Memory B cell (primary cell): ENCODE measurements around the gene MLXIPL.
"Not testable (repeated sequence)": the region's sequence is repeated elsewhere in the genome, so short reads cannot be mapped to it uniquely, and the experiment has no call there.

Source experiments
- ATAC-seq: fragments of 150-1000 bp; cut with Tn5 transposase; 2 replicates; pipeline ENCODE4 v1.10.0; 2021; ENCODE audit warnings: low read depth, mild to moderate bottlenecking, moderate library complexity
- DNase-seq, 2 donors: peaks; one replicate each; pipeline ENCODE4 v3.0.0; 2022; ENCODE audit warnings: low spot score in 2 of 2
- H3K27ac Mint-ChIP-seq: one replicate; pipeline ENCODE4 v1.8.0; 2022; ENCODE audit warnings: mild to moderate bottlenecking, moderate library complexity, mixed read lengths
- H3K27me3 Mint-ChIP-seq: one replicate; pipeline ENCODE4 v1.8.0; 2022; ENCODE audit warnings: mixed read lengths
- H3K36me3 Mint-ChIP-seq: one replicate; pipeline ENCODE4 v1.8.0; 2022; ENCODE audit warnings: mild to moderate bottlenecking, mixed read lengths
- H3K4me1 Mint-ChIP-seq: one replicate; pipeline ENCODE4 v1.8.0; 2022; ENCODE audit warnings: mixed read lengths
- H3K4me3 Mint-ChIP-seq: one replicate; pipeline ENCODE4 v1.8.0; 2022; ENCODE audit warnings: mild to moderate bottlenecking, moderate library complexity, mixed read lengths
- H3K9me3 Mint-ChIP-seq: one replicate; pipeline ENCODE4 v1.8.0; 2022; ENCODE audit warnings: mixed read lengths

The MLXIPL gene

DNA sequence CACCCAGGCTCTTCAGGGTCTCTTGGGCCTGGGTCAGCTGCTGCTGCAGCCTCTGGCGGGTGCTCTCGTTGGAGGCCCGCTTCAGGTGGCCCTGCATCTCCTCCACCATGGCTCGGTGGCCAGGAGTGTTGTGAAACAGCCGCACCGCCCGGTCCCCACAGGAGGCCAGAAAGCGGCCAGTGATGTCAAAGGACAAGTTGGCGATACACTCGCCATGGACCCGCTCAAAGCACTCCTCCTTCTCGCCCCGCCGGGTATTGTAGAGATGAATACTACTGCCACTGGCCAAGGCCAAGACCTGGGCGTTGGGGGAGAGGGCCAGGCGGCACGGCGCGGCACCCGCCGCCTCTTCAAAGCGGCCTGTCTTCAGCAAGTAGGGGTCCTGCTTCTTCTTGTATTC, 53.8 kb downstream of the MLXIPL start:
- no peak for ATAC-seq
- H3K9me3 Mint-ChIP-seq: no peaks in the 10 kb centered on the region
- no peak overlapping the region for H3K4me3 Mint-ChIP-seq
- H3K27me3 Mint-ChIP-seq: no peaks in the 10 kb centered on the region
- H3K4me1 Mint-ChIP-seq: peaks cover 9% of the 10 kb centered on the region
- DNase-seq: no peak
- H3K36me3 Mint-ChIP-seq: peaks cover 21% of the 10 kb centered on the region
- H3K27ac Mint-ChIP-seq: no peak overlapping the region

DNA sequence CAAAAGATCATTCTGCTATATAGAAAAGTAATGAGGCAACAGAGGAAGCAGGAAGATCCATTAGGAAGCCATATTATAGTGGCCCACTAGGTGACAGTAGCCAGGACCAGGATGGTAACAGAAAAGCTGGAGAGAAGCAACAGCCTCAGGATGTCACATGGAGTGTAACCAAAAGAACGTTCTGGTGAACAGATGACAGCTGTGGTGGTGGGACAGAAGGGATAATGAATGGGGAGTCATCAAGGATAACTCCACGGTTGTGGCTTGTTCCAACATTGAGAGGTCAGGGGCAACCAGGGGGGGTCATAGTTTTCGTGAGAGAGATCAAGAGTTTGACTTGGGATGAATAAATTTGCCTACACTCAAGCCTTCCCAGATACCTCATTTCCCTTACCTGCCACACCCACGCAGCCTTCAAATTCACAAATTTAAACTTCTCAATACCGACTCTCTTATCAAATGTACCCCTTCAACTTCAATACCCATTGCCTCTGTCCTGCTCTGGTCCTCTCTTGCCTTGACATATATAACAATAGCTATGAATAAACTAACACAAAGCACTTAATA, 55.2 kb downstream of the MLXIPL start:
- H3K9me3 Mint-ChIP-seq: no peaks in the 10 kb centered on the region
- no peak overlapping the region for H3K4me3 Mint-ChIP-seq
- H3K27me3 Mint-ChIP-seq: no peaks in the 10 kb centered on the region
- DNase-seq: no peak
- peaks cover 7% of the 10 kb centered on the region for H3K4me1 Mint-ChIP-seq
- peaks cover 19% of the 10 kb centered on the region for H3K36me3 Mint-ChIP-seq
- no peak overlapping the region for H3K27ac Mint-ChIP-seq
- ATAC-seq: no peak

DNA sequence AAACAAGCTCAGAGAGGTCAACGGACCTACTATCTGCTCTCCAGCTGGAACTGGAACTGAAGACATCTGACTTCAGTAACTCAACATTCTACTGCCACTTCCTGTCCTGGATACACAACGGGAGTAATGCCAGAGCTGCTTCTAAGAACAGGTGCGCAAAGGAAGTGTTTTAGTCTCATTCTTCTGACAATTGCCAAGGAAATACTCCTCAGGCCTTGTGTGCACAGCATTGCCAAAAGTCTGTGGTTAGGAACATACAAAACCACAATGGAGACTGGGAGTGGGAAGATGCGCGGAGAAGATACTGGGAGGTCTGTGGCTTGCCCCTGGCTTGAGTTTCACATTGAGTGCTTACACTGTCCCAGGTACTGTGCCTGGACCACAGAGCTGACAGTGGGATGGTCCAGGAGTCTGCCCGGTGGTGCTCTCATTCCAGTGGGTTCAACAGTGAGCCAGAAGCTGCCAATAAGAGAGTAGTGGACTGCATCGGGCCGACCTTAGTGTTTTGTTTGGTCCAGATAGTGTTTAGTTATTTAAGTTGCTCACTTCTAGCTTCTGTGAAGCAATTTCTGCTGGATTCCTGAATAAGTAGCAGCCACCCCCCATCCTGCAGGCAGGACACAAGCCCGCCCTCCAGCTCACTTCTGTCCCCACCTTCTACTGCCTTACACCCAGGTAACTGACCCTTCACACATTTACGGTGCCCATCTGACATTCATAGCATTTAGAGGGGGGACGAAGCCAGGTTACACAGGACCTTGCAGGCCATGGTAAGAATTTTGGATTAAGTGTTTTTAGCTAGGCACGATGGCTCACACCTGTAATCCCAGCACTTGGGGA, 56.3 kb downstream of the MLXIPL start:
- no peak overlapping the region for H3K4me3 Mint-ChIP-seq
- no peaks in the 10 kb centered on the region for H3K27me3 Mint-ChIP-seq
- no peak for ATAC-seq
- no peaks in the 10 kb centered on the region for H3K9me3 Mint-ChIP-seq
- H3K36me3 Mint-ChIP-seq: peaks cover 18% of the 10 kb centered on the region
- no peak overlapping the region for H3K27ac Mint-ChIP-seq
- no peak for DNase-seq
- peaks cover 7% of the 10 kb centered on the region for H3K4me1 Mint-ChIP-seq

DNA sequence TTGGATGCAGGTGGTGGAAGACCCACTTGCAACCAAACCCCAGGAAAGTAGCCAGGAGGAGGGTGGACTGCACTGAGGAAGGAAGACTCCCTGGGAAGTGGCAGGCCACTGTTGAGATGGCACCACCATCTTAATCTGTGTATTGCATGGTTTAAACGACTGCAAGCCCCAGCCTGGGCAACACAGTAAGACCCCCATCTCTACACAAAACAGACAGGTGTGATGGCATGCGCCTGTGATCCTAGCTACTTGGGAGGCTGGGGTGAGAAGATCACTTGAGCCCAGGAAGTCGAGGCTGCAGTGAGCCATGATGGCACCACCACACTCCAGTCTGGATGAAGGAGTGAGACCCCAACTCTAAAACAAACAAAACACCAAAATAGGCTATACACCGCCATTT, 57.2 kb downstream of the MLXIPL start:
- H3K27me3 Mint-ChIP-seq: no peaks in the 10 kb centered on the region
- peaks cover 12% of the 10 kb centered on the region for H3K36me3 Mint-ChIP-seq
- ATAC-seq: no peak
- H3K9me3 Mint-ChIP-seq: no peaks in the 10 kb centered on the region
- no peak overlapping the region for H3K4me3 Mint-ChIP-seq
- DNase-seq: no peak
- H3K4me1 Mint-ChIP-seq: peaks cover 7% of the 10 kb centered on the region
- H3K27ac Mint-ChIP-seq: no peak overlapping the region

DNA sequence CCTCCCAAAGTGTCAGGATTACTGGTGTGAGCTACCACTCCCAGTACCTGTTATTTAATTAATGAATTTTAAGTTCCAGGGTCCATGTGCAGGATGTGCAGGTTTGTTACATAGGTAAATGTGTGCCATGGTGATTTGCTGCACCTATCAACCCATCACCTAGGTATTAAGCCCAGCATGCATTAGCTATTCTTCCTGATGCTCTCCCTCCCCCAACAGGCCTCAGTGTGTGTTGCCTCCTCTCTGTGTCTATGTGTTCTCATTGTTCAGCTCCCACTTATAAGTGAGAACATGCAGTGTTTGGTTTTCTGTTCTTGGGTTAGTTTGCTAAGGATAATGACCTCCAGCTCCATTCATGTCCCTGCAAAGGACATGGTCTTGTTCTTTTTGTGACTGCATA, 57.9 kb downstream of the MLXIPL start:
- Mint-ChIP-seq H3K4me3 (peak overlapping the region; percentile 81), H3K36me3 (peaks cover 12% of the 10 kb centered on the region)
- H3K4me1 Mint-ChIP-seq, ATAC-seq, H3K9me3 Mint-ChIP-seq, H3K27ac Mint-ChIP-seq, DNase-seq, H3K27me3 Mint-ChIP-seq: not testable (repeated sequence)

DNA sequence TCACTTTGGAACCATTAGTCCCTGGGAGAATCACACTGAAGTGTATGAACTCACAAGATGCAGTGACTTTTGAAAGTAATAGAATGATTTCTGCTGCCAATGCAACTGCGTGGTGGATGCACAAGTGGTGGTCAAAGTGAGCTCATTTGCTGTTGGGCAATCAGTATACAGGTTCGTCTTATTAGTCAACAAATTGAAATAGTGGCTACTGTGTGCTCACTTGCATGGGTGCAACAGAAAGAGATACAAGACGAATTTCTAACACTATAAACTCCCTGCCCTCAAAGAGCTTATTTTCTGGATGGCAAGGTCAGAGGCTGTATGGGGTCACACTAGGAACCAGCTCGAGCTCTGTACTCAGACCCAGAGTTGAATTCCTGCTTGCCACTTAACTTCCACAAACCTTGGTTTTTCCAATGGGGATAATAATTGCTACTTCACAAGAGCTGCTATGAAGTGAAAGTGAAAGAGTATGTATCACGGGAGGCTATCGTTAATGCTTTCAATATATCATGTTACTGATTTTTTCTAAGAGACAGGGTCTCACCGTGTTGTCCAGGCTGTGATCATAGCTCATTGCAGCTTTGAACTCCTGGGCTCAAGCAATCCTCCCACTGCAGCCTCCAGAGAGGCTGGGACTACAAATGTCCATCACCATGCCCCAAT, 58.5 kb downstream of the MLXIPL start:
- Mint-ChIP-seq H3K27me3 (no peaks in the 10 kb centered on the region), H3K4me3 (peak overlapping the region; percentile 81), H3K36me3 (peaks cover 7% of the 10 kb centered on the region), H3K9me3 (no peaks in the 10 kb centered on the region), H3K4me1 (peaks cover 7% of the 10 kb centered on the region), H3K27ac (no peak overlapping the region)
- peak; percentile 50 for ATAC-seq
- DNase-seq: no peak

DNA sequence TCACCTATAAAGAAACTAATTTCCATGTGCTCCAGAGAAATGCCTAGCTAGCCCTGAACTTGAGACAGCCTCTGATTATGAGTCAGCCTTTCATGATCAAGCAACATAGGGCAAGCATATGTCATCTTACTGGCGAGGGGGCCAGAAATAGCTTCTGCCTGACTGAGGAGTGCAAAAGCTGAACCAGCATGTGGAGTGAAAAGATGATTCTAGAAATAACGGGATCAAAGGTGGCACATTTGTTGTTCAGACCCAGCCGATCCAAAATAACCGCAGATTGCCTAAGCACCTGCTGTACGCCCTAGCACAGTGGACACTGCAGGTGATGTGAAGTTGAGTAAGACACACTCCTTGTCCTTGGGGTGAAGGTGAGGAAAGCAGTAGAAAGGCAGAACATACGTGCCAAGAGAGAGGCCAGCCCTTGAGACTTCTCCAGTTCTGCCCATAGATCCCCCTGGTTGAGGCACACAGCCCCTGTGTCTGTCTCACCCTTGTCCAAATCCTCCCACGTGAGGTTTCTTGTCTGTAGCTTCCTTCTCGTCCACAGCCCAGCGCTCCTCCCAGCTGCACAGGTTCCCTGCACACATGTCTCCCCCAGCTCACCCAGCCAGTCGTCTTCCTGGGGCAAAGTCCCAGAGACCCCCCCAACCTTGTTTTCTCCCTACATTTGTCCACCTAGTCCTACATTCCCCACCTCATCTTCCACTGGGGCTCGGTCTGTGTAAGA, 64.0 kb downstream of the MLXIPL start:
- ATAC-seq (no peak), DNase-seq (no peak)
- Mint-ChIP-seq H3K36me3 (no peaks in the 10 kb centered on the region), H3K9me3 (no peaks in the 10 kb centered on the region), H3K27me3 (peaks cover 2% of the 10 kb centered on the region), H3K27ac (no peak overlapping the region), H3K4me3 (no peak overlapping the region), H3K4me1 (peaks cover 16% of the 10 kb centered on the region)

DNA sequence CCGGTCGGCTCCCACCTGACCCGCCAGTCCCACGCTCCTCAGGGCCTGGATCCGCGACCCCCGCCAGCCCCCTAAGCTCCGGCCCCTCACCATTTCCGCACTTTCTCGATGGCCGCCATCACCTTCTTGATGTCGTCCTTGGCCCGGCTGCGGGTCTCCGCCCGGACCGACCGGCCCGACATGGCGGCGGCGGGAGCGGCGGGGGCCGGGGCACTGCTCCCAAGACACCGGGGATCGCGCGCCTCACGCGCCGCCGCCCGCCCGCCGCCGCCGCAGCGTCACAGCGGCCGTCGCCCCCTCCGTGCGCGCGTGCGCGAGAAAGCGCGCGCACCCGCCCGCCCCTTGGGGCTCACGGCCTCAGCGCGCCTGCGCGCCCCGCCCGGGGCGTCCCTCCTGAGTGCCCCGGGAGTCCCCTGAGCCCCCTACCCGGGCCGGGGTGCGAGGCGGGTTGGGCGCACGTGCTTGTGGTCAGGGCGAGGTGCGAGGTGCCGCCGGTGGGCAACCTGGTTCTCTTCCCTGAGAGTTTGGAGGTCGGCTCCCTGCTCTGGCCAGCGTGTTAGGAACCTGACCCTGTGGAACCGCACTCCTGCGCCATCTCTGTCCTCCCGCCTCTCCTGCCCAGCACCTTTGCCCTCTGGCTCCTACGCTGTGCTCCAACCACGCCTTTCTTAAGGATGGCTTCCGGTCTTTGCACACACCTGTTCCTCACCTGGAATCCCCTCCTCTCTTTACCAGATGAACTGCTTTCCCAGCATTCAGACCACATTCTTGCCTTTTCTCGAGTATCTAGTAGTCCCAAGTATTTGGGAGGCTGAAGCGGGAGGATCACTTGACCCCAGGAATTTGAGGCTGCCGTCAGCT, 66.7 kb downstream of the MLXIPL start, which contains the start of gene BCL7B:
TSS of gene BCL7B (minus strand) at position 294 of the 861 bp plus-strand sequence. CDS start at position 182, 112 bp downstream.
- peak within 1 kb of the TSS; percentile 93 for H3K4me3 Mint-ChIP-seq
- H3K9me3 Mint-ChIP-seq: no peaks in the 10 kb centered on the region
- peak within 1 kb of the TSS; percentile 96 for H3K27ac Mint-ChIP-seq
- peaks cover 1% of the 10 kb centered on the region for H3K36me3 Mint-ChIP-seq
- peak; percentile 84 for DNase-seq
- peaks cover 2% of the 10 kb centered on the region for H3K27me3 Mint-ChIP-seq
- ATAC-seq: peak; percentile 58
- H3K4me1 Mint-ChIP-seq: peaks cover 21% of the 10 kb centered on the region

DNA sequence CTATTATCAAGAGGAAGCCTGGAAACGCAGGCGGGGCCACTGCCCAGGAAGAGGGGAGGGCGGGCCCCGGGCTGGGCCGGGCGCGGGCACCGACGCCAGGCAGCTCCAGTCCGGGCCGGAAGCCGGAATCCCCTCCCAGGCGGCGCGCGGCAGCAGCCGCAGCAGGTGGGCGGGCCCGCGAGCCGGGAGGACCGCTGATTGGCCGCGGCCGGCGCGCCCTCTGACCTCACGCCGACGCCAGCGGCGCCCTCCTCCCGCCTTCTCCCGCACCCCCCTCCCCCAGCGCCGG, 67.3 kb downstream of the MLXIPL start:
- H3K4me1 Mint-ChIP-seq: peaks cover 23% of the 10 kb centered on the region
- DNase-seq (peak; percentile 80 to 84), ATAC-seq (peak; percentile 85)
- H3K27ac Mint-ChIP-seq: peak overlapping the region; percentile 96
- peaks cover 2% of the 10 kb centered on the region for H3K27me3 Mint-ChIP-seq
- peaks cover 3% of the 10 kb centered on the region for H3K36me3 Mint-ChIP-seq
- peak overlapping the region; percentile 93 for H3K4me3 Mint-ChIP-seq
- H3K9me3 Mint-ChIP-seq: no peaks in the 10 kb centered on the region

DNA sequence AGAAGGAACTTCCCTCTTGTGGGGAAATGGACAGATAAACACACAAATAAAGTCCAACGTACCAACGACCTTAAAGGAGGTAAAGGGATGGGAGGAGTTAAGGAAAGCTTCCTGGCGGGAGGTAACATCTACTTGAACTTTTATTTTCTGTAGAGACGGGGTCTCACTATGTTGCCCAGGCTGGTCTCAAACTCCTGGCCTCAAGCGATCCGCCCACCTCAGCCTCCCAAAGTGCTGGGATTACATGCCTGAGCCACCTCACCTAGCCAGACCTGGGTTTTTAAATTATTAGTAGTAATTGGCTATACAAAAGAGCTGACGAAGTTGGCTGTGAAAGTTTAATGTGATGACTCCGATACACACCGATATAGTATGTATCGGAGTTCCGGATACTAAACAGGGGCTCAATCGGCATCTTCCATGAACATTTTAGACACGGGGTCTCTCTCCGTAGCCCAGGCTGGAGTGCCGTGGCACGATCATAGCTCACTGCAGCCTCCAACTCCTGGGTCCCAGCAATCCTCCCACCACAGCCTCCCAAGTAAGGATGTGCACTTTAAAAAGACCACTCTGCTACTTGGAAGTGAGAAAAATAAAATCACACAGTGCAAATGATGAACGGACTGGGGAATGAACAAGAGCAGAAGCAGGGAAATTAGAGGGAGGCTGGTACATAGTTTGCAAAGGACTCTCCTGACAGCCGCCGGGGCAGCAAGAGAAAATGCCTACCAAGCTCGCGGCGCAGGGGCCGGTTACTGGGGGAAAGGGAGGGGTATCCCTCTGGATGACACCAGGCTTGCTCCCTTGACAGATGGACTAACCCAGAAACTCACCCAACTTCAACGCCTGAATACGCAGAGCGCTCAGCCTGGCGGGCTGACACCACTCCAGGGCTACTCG, 67.9 kb downstream of the MLXIPL start:
- H3K4me1 Mint-ChIP-seq: peaks cover 24% of the 10 kb centered on the region
- peak overlapping the region; percentile 93 for H3K4me3 Mint-ChIP-seq
- DNase-seq (no peak), ATAC-seq (no peak)
- peak overlapping the region; percentile 96 for H3K27ac Mint-ChIP-seq
- no peaks in the 10 kb centered on the region for H3K9me3 Mint-ChIP-seq
- peaks cover 2% of the 10 kb centered on the region for H3K27me3 Mint-ChIP-seq
- peaks cover 4% of the 10 kb centered on the region for H3K36me3 Mint-ChIP-seq

DNA sequence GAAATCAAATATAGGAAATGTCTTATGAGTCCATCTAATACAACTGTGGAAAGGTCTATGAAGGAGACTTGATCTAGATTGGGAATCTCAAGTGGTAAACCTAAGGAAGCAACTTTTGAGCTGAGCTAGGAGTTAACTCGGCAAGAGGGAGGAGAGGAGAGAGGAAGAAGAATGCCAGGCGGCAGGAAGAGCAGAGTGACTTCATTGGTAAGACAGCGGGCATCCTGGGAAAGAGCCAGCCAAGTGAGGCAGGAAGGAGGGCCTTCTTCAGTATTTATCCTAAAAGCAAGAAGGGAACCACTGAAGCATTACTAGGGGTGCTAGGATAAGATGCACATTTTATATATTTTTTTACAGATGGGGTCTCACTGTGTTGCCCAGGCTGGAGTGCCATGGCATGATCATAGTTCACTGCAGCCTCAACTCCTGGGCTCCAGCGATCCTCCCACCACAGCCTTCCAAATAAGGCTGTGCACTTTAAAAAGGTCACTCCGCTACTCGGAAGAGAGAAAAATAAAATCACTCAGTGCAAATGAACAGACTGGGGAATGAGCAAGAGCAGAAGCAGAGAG, 68.8 kb downstream of the MLXIPL start:
- Mint-ChIP-seq H3K4me1 (peaks cover 25% of the 10 kb centered on the region), H3K27me3 (peaks cover 1% of the 10 kb centered on the region), H3K9me3 (no peaks in the 10 kb centered on the region), H3K4me3 (peak overlapping the region; percentile 93), H3K27ac (peak overlapping the region; percentile 35), H3K36me3 (peaks cover 6% of the 10 kb centered on the region)
- DNase-seq: no peak
- no peak for ATAC-seq

DNA sequence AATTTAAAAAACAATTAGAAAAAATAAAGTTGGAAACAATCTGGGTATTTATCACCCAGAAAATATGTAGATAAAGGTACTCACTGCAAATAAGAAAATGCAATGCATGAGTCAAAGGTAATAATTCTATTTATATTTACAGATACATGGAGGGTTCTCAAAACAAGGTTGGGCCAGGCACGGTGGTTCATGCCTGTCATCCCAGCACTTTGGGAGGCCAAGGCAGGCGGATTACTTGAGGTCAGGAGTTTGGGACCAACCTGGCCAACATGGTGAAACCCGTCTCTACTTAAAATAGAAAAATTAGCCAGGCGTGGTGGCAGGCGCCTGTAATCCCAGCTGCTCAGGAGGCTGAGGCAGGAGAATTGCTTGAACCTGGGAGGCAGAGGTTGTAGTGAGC, 74.2 kb downstream of the MLXIPL start:
- H3K27me3 Mint-ChIP-seq, H3K9me3 Mint-ChIP-seq, H3K4me3 Mint-ChIP-seq, H3K27ac Mint-ChIP-seq, ATAC-seq, DNase-seq: not testable (repeated sequence)
- Mint-ChIP-seq H3K4me1 (peaks cover 17% of the 10 kb centered on the region), H3K36me3 (peaks cover 18% of the 10 kb centered on the region)
